ENCODE results near the gene NR1D1.
A peak's percentile ranks its signal among the peaks of the same experiment; 100 is the strongest.

NR1D1 gene

DNA sequence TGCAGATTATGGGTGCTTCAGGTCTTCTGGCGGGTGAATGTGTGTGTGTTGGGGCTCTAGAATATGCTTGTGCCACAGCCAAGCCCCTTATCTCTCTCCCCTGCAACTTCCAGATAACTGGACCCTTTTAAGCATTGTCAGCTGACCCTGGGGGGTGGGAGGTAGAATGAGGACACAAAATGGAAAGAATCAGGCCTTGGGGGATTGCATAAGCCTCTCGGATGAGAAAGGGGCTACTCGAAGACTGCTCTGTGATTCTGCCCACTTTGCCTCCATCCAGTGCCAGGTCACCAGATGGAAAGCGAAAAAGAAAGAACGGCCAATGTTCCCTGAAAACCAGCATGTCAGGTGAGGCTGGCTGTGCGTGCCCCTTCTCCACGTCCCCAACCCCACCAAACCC, 23.8 kb downstream of the NR1D1 start:
- no peaks in the 10 kb centered on the region for H3K27me3 ChIP-seq (ENCODE audit: insufficient read depth, insufficient read length)
- TF ChIP-seq YY1 (IDR thresholded peaks at IDR 0.05; ENCODE audit: insufficient read depth, insufficient read length) (no peak), SUZ12 (IDR thresholded peaks at IDR 0.05; ENCODE audit: extremely low read depth, insufficient read depth, insufficient read length) (no peak), ZNF274 (IDR thresholded peaks at IDR 0.05; ENCODE audit: low read depth, low read length) (no peak)
- peaks cover 26% of the 10 kb centered on the region for H3K4me1 ChIP-seq (ENCODE audit: insufficient read depth, insufficient read length)
- no peak overlapping the region for H3K4me3 ChIP-seq (ENCODE audit: insufficient read length, low read depth)
- no peaks in the 10 kb centered on the region for H3K9me3 ChIP-seq (ENCODE audit: insufficient read depth, low read length)
- DNase-seq (ENCODE audit: low read depth, low spot score), result no peak
- peaks cover 9% of the 10 kb centered on the region for H3K36me3 ChIP-seq (ENCODE audit: insufficient read depth, insufficient read length, low read length)
- H3K9ac ChIP-seq (ENCODE audit: insufficient read length, low read depth), result peak overlapping the region; percentile 33

DNA sequence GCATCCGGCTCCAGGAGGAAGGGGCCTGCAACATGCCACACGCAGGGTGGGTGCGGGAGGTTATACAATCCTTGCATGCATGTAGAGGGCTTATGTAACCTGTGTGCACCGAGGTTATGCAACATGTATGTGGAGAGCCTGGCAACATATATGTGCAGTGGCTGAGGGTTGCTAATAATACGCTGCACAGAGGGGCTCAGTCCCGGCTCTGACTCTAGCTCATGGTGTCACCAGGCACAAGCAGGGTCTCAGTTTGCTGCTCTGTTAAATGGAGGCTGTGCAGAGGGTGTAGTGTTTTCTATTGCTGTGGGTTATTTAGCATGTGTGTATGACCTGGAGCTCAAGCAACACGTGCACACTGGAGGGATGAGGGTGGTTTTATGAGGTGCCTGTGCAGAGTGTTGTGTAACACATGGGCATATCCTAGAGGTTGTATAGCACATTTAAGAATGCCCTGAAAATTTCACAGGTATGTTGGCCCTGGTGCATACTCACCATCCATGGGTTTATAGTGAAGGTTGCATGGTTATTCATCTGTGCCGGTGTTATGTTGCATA, 24.4 kb downstream of the NR1D1 start:
- Histone ChIP-seq H3K9me3 (ENCODE audit: insufficient read depth, low read length) (no peaks in the 10 kb centered on the region), H3K4me3 (ENCODE audit: insufficient read length, low read depth) (no peak overlapping the region), H3K36me3 (ENCODE audit: insufficient read depth, insufficient read length, low read length) (peaks cover 9% of the 10 kb centered on the region), H3K27me3 (ENCODE audit: insufficient read depth, insufficient read length) (no peaks in the 10 kb centered on the region), H3K4me1 (ENCODE audit: insufficient read depth, insufficient read length) (peaks cover 31% of the 10 kb centered on the region), H3K9ac (ENCODE audit: insufficient read length, low read depth) (peak overlapping the region; percentile 51)
- TF ChIP-seq ZNF274 (IDR thresholded peaks at IDR 0.05; ENCODE audit: low read depth, low read length) (no peak), YY1 (IDR thresholded peaks at IDR 0.05; ENCODE audit: insufficient read depth, insufficient read length) (no peak), SUZ12 (IDR thresholded peaks at IDR 0.05; ENCODE audit: extremely low read depth, insufficient read depth, insufficient read length) (no peak)
- no peak for DNase-seq (ENCODE audit: low read depth, low spot score)

DNA sequence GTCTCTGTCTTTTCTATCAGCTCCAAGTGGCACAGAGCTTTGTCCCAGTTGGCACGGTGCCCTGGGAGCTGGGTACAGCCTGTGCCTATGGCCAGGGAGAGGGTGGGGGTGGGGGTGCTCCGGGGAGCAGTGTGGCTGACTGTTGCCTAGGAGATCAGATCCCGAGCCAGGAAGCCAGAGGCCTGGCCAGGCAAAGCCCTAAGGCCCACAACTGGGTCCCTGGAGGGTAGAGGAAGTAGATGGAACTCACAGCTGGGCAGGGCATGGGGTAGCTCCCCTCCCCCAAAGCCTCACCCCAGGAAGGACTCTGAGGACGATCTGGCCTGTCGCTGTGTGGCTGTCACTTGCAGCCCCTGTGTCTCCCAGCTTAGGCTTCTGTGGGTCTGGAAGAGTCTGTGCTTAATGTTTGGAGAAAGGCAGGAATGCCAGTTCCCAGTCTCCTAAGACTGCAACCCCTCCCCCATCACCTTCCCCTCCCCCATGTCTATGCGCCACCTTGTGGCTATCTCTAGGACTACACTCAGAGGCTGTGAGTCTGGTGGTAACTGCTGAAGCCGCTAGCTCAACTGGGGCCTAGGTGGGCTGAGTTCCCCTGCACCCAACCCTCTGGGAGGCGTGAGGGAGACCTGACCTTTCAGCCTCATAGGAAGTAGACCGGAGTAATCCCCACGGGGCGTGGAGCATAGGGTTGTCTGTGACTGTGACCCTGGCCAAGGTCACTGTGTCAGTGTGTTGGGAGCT, 25.0 kb downstream of the NR1D1 start:
- peak; percentile 69 for DNase-seq (ENCODE audit: low read depth, low spot score)
- peak overlapping the region; percentile 51 for H3K9ac ChIP-seq (ENCODE audit: insufficient read length, low read depth)
- peaks cover 9% of the 10 kb centered on the region for H3K36me3 ChIP-seq (ENCODE audit: insufficient read depth, insufficient read length, low read length)
- no peaks in the 10 kb centered on the region for H3K9me3 ChIP-seq (ENCODE audit: insufficient read depth, low read length)
- no peak overlapping the region for H3K4me3 ChIP-seq (ENCODE audit: insufficient read length, low read depth)
- TF ChIP-seq YY1 (IDR thresholded peaks at IDR 0.05; ENCODE audit: insufficient read depth, insufficient read length) (no peak), ZNF274 (IDR thresholded peaks at IDR 0.05; ENCODE audit: low read depth, low read length) (no peak), SUZ12 (IDR thresholded peaks at IDR 0.05; ENCODE audit: extremely low read depth, insufficient read depth, insufficient read length) (no peak)
- H3K4me1 ChIP-seq (ENCODE audit: insufficient read depth, insufficient read length), result peaks cover 34% of the 10 kb centered on the region
- no peaks in the 10 kb centered on the region for H3K27me3 ChIP-seq (ENCODE audit: insufficient read depth, insufficient read length)

DNA sequence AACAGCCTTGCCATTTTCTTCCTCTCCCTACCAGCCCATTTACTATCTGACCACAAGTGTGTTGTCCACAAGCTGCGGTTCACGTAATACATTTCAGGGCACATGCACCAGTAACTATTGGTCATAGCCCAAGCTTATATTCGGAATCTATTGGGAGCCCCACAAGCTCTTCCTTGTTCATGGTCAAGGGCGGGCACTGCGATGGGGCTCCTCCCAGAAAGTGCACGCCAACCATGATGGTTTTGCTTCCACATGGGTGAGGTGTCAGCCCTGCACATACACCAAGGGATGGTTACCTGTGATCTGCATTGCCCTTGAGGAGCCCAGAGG, 25.6 kb downstream of the NR1D1 start:
- no peak for DNase-seq (ENCODE audit: low read depth, low spot score)
- TF ChIP-seq ZNF274 (IDR thresholded peaks at IDR 0.05; ENCODE audit: low read depth, low read length), result no peak
- no peak for TF ChIP-seq SUZ12 (IDR thresholded peaks at IDR 0.05; ENCODE audit: extremely low read depth, insufficient read depth, insufficient read length)
- no peak for TF ChIP-seq YY1 (IDR thresholded peaks at IDR 0.05; ENCODE audit: insufficient read depth, insufficient read length)
- Histone ChIP-seq H3K4me3 (ENCODE audit: insufficient read length, low read depth) (no peak overlapping the region), H3K27me3 (ENCODE audit: insufficient read depth, insufficient read length) (no peaks in the 10 kb centered on the region), H3K36me3 (ENCODE audit: insufficient read depth, insufficient read length, low read length) (peaks cover 9% of the 10 kb centered on the region), H3K4me1 (ENCODE audit: insufficient read depth, insufficient read length) (peaks cover 38% of the 10 kb centered on the region), H3K9me3 (ENCODE audit: insufficient read depth, low read length) (no peaks in the 10 kb centered on the region), H3K9ac (ENCODE audit: insufficient read length, low read depth) (no peak overlapping the region)

DNA sequence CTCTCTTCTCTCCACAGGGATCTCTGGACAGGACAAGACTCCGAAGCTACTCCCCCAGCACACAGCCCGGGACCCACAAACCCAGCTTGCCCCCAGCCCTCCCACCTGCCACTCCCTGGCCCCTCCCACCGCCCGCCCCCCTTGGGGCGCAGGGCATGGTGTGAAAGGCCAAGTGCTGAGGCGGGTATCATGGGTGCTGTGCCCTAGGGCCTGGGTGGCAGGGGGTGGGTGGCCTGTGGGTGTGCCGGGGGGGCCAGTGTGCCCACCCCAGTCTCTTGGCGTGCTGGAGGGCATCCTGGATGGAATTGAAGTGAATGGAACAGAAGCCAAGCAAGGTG, 26.2 kb downstream of the NR1D1 start:
- Histone ChIP-seq H3K27me3 (ENCODE audit: insufficient read depth, insufficient read length) (no peaks in the 10 kb centered on the region), H3K9ac (ENCODE audit: insufficient read length, low read depth) (no peak overlapping the region), H3K4me1 (ENCODE audit: insufficient read depth, insufficient read length) (peaks cover 45% of the 10 kb centered on the region), H3K4me3 (ENCODE audit: insufficient read length, low read depth) (no peak overlapping the region), H3K9me3 (ENCODE audit: insufficient read depth, low read length) (no peaks in the 10 kb centered on the region), H3K36me3 (ENCODE audit: insufficient read depth, insufficient read length, low read length) (peaks cover 9% of the 10 kb centered on the region)
- DNase-seq (ENCODE audit: low read depth, low spot score), result no peak
- TF ChIP-seq SUZ12 (IDR thresholded peaks at IDR 0.05; ENCODE audit: extremely low read depth, insufficient read depth, insufficient read length) (no peak), YY1 (IDR thresholded peaks at IDR 0.05; ENCODE audit: insufficient read depth, insufficient read length) (no peak)

DNA sequence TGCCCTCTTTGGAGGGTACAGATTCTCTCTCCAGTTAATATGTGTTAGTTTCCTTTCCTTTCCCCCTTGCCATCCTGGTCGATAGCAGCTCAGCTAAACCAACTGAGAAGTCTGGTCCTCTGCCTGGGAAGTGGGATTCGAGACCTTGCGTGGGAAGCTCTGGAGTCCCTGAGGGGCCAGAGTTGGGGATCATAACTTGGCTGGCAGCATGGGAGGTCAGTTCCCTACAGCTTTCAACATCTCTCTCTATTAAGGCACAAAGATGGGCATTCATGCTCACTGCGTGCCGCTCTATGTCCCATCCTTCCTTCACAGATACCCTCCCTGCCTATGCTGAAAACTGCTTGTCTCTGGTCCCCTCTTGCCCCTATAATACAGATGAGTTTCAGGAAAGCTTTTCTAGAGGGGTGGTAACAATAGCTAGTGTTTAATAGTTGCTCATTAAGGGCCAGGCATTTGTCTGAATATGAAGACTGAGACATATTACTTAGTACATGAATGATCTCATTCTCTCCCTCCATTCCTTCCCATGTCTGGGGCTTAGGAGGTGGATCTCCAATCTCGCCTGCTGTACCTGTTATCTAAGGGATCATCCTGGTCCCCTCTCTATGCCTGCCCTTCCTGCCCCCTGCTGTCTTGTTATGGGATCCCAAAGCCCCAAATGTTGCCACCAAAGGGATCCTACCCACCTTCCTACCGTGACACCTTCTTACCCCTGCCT, 26.8 kb downstream of the NR1D1 start:
- peaks cover 9% of the 10 kb centered on the region for H3K36me3 ChIP-seq (ENCODE audit: insufficient read depth, insufficient read length, low read length)
- H3K9ac ChIP-seq (ENCODE audit: insufficient read length, low read depth), result no peak overlapping the region
- TF ChIP-seq SUZ12 (IDR thresholded peaks at IDR 0.05; ENCODE audit: extremely low read depth, insufficient read depth, insufficient read length), result no peak
- no peak for TF ChIP-seq ZNF274 (IDR thresholded peaks at IDR 0.05; ENCODE audit: low read depth, low read length)
- TF ChIP-seq YY1 (IDR thresholded peaks at IDR 0.05; ENCODE audit: insufficient read depth, insufficient read length), result no peak
- DNase-seq (ENCODE audit: low read depth, low spot score), result no peak
- no peaks in the 10 kb centered on the region for H3K9me3 ChIP-seq (ENCODE audit: insufficient read depth, low read length)
- peaks cover 49% of the 10 kb centered on the region for H3K4me1 ChIP-seq (ENCODE audit: insufficient read depth, insufficient read length)
- H3K27me3 ChIP-seq (ENCODE audit: insufficient read depth, insufficient read length), result no peaks in the 10 kb centered on the region
- H3K4me3 ChIP-seq (ENCODE audit: insufficient read length, low read depth), result no peak overlapping the region

DNA sequence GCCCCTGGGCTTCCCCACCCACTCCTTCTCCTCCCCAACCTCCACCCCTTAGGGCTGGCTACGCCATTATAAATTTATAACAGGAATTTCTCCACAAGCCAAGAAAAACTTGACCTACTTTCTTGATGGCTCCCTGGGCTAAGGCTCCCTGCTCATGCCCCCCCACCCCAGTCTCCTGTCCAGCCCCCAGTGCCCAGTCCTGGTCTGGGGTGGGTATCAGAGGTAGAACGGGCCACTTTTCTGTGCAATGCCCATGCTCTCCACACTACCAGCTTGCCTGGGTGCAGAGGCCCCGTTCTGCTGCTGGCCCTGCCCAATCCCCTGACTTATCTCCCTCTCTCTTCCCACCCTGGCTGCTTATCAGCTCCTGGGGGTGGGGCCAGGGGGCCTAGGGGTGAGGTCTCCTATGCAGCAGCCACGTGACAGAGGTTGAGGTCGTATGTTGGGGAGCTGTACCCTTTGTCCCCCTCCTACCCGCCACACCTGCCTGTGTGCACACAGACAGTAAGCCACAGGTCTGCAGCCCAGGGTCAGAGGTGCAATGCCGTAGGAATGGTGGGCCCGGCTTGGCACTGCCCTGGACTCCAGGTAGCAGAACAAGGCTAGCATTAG, 27.5 kb downstream of the NR1D1 start:
- no peak for DNase-seq (ENCODE audit: low read depth, low spot score)
- peak overlapping the region; percentile 37 for H3K9ac ChIP-seq (ENCODE audit: insufficient read length, low read depth)

More for the DNA sequence above, 27.5 kb downstream of the NR1D1 start:
- H3K9me3 ChIP-seq (ENCODE audit: insufficient read depth, low read length), result no peaks in the 10 kb centered on the region
- no peak overlapping the region for H3K4me3 ChIP-seq (ENCODE audit: insufficient read length, low read depth)
- no peaks in the 10 kb centered on the region for H3K27me3 ChIP-seq (ENCODE audit: insufficient read depth, insufficient read length)
- peaks cover 55% of the 10 kb centered on the region for H3K4me1 ChIP-seq (ENCODE audit: insufficient read depth, insufficient read length)
- TF ChIP-seq YY1 (IDR thresholded peaks at IDR 0.05; ENCODE audit: insufficient read depth, insufficient read length), result no peak
- TF ChIP-seq SUZ12 (IDR thresholded peaks at IDR 0.05; ENCODE audit: extremely low read depth, insufficient read depth, insufficient read length), result no peak
- no peak for TF ChIP-seq ZNF274 (IDR thresholded peaks at IDR 0.05; ENCODE audit: low read depth, low read length)
- H3K36me3 ChIP-seq (ENCODE audit: insufficient read depth, insufficient read length, low read length), result peaks cover 9% of the 10 kb centered on the region
